ENCODE data around the gene RNF111. TPM values are rescaled to one million over a fixed set of nuclear protein-coding genes. Genes with fewer than 3 reads are reported as not detected.
A peak's percentile ranks its signal among the peaks of the same experiment; 100 is the strongest.
"Not testable (repeated sequence)": the region's sequence is repeated elsewhere in the genome, so short reads cannot be mapped to it uniquely, and the experiment has no call there.

Gene RNF111
- total RNA-seq, 4 donors from 2014 or later = 16.1 to 93.1 (median 25.3) TPM

- no peak for TF ChIP-seq POLR2A (IDR thresholded peaks at IDR 0.05)
- no peak for TF ChIP-seq POLR2AphosphoS5 (IDR thresholded peaks at IDR 0.05)
- TF ChIP-seq EP300 (IDR thresholded peaks at IDR 0.05; ENCODE audit: low read depth) = no peak
- no peak for TF ChIP-seq CTCF (IDR thresholded peaks at IDR 0.05)
- H3K4me1 ChIP-seq = no peaks in the 10 kb centered on the region
- no peak overlapping the region for H3K4me3 ChIP-seq
- no peaks in the 10 kb centered on the region for H3K9me3 ChIP-seq
- DNase-seq = no peak
- H3K36me3 ChIP-seq = no peaks in the 10 kb centered on the region
- 86 to 100% methylated on average over 1 of the region's 1 CpG for WGBS, 2 donors (ENCODE audit: low coverage in 1 of 2)
- intact Hi-C loops (cut with DNase I; ENCODE audit: low total_unique reads) = no loop called here
- H3K27me3 ChIP-seq = no peaks in the 10 kb centered on the region
- in situ Hi-C loops (cut with MboI; ENCODE audit: low pct_ligation_motif_present in 1 of 4, low pct_unique_long_range_greater_than_20kb in 1 of 4, low sequenced_read_pairs in 3 of 4) = no loop called here
- H3K27ac ChIP-seq = no peak overlapping the region
Measured at GRCh38 chr15:59116141-59116540, 128.7 kb downstream of the RNF111 start.

GRCh38 chr15:59116771-59117170 is 129.3 kb downstream of the RNF111 start:
- H3K4me1 ChIP-seq = no peaks in the 10 kb centered on the region
- no peak overlapping the region for H3K4me3 ChIP-seq
- intact Hi-C loops (cut with DNase I; ENCODE audit: low total_unique reads) (no loop called here), in situ Hi-C loops (cut with MboI; ENCODE audit: low pct_ligation_motif_present in 1 of 4, low pct_unique_long_range_greater_than_20kb in 1 of 4, low sequenced_read_pairs in 3 of 4) (no loop called here)
- no peak for TF ChIP-seq CTCF (IDR thresholded peaks at IDR 0.05)
- TF ChIP-seq EP300 (IDR thresholded peaks at IDR 0.05; ENCODE audit: low read depth) = no peak
- no peak for TF ChIP-seq POLR2AphosphoS5 (IDR thresholded peaks at IDR 0.05)
- no peak for TF ChIP-seq POLR2A (IDR thresholded peaks at IDR 0.05)
- no peaks in the 10 kb centered on the region for H3K27me3 ChIP-seq
- DNase-seq = no peak
- H3K36me3 ChIP-seq = no peaks in the 10 kb centered on the region
- H3K27ac ChIP-seq = no peak overlapping the region
- WGBS, 2 donors (ENCODE audit: low coverage in 1 of 2) = 93 to 100% methylated on average over 4 to 6 of the region's 6 CpGs
- no peaks in the 10 kb centered on the region for H3K9me3 ChIP-seq

- 92% methylated on average over 3 to 5 of the region's 5 CpGs for WGBS, 2 donors (ENCODE audit: low coverage in 1 of 2)
- Histone ChIP-seq H3K4me1 (peaks cover 4 to 20% (median 12%) of the 10 kb centered on the region in 4 donors), H3K9me3 (no peaks in the 10 kb centered on the region), H3K27me3 (no peaks in the 10 kb centered on the region), H3K27ac (no peak overlapping the region), H3K36me3 (no peaks in the 10 kb centered on the region), H3K4me3 (no peak overlapping the region)
- intact Hi-C loops (cut with DNase I; ENCODE audit: low total_unique reads) = no loop called here
- DNase-seq = no peak
- no peak for TF ChIP-seq POLR2A (IDR thresholded peaks at IDR 0.05)
- in situ Hi-C loops (cut with MboI; ENCODE audit: low pct_ligation_motif_present in 1 of 4, low pct_unique_long_range_greater_than_20kb in 1 of 4, low sequenced_read_pairs in 3 of 4) = no loop called here
Measured at GRCh38 chr15:59119625-59120024, 132.2 kb downstream of the RNF111 start.

- H3K36me3 ChIP-seq = no peaks in the 10 kb centered on the region
- no peak overlapping the region for H3K27ac ChIP-seq
- WGBS, 2 donors (ENCODE audit: low coverage in 1 of 2) = 90 to 96% methylated on average over 5 of the region's 5 CpGs
- no peaks in the 10 kb centered on the region for H3K9me3 ChIP-seq
- intact Hi-C loops (cut with DNase I; ENCODE audit: low total_unique reads) (no loop called here), in situ Hi-C loops (cut with MboI; ENCODE audit: low pct_ligation_motif_present in 1 of 4, low pct_unique_long_range_greater_than_20kb in 1 of 4, low sequenced_read_pairs in 3 of 4) (no loop called here)
- no peak for DNase-seq
- H3K4me3 ChIP-seq = no peak overlapping the region
- peaks cover 4 to 27% (median 16%) of the 10 kb centered on the region in 4 donors for H3K4me1 ChIP-seq
- TF ChIP-seq CTCF (IDR thresholded peaks at IDR 0.05) (no peak), POLR2A (IDR thresholded peaks at IDR 0.05) (no peak), POLR2AphosphoS5 (IDR thresholded peaks at IDR 0.05) (no peak), EP300 (IDR thresholded peaks at IDR 0.05; ENCODE audit: low read depth) (no peak)
- H3K27me3 ChIP-seq = no peaks in the 10 kb centered on the region
Measured at GRCh38 chr15:59120937-59121336, 133.5 kb downstream of the RNF111 start.

- Histone ChIP-seq H3K36me3 (no peaks in the 10 kb centered on the region), H3K27ac (peak overlapping the region; percentile 67 to 78 (median 76)), H3K9me3 (no peaks in the 10 kb centered on the region), H3K4me1 (peaks cover 4 to 27% (median 16%) of the 10 kb centered on the region in 4 donors), H3K4me3 (no peak overlapping the region), H3K27me3 (no peaks in the 10 kb centered on the region)
- WGBS, 2 donors (ENCODE audit: low coverage in 1 of 2) = 60 to 63% methylated on average over 1 to 2 of the region's 2 CpGs
- TF ChIP-seq EP300 (IDR thresholded peaks at IDR 0.05; ENCODE audit: low read depth) = peak; percentile 59
- TF ChIP-seq CTCF (IDR thresholded peaks at IDR 0.05) = no peak
- peak; percentile 8 for TF ChIP-seq POLR2A (IDR thresholded peaks at IDR 0.05)
- TF ChIP-seq POLR2AphosphoS5 (IDR thresholded peaks at IDR 0.05) = peak in 2 of 3 donors; percentile 73 to 82
- in situ Hi-C loops (cut with MboI; ENCODE audit: low pct_ligation_motif_present in 1 of 4, low pct_unique_long_range_greater_than_20kb in 1 of 4, low sequenced_read_pairs in 3 of 4) (no loop called here), intact Hi-C loops (cut with DNase I; ENCODE audit: low total_unique reads) (no loop called here)
- peak; percentile 76 for DNase-seq
Measured at GRCh38 chr15:59124261-59124660, 136.8 kb downstream of the RNF111 start.

GRCh38 chr15:59125683-59126082 is 138.2 kb downstream of the RNF111 start:
- H3K27me3 ChIP-seq; intact Hi-C loops (cut with DNase I; ENCODE audit: low total_unique reads); H3K27ac ChIP-seq; H3K4me3 ChIP-seq; DNase-seq; in situ Hi-C loops (cut with MboI; ENCODE audit: low pct_ligation_motif_present in 1 of 4, low pct_unique_long_range_greater_than_20kb in 1 of 4, low sequenced_read_pairs in 3 of 4); H3K36me3 ChIP-seq: not testable (repeated sequence)
- H3K4me1 ChIP-seq = peaks cover 4 to 27% (median 16%) of the 10 kb centered on the region in 4 donors
- 96 to 100% methylated on average over 3 to 4 of the region's 4 CpGs for WGBS, 2 donors (ENCODE audit: low coverage in 1 of 2)
- peaks cover 0 to 11% of the 10 kb centered on the region in 2 donors for H3K9me3 ChIP-seq

- Histone ChIP-seq H3K9me3 (peaks cover 0 to 11% of the 10 kb centered on the region in 2 donors), H3K4me1 (peaks cover 4 to 40% (median 25%) of the 10 kb centered on the region in 4 donors)
- 82 to 88% methylated on average over 1 of the region's 1 CpG for WGBS, 2 donors (ENCODE audit: low coverage in 1 of 2)
- H3K36me3 ChIP-seq; H3K27ac ChIP-seq; intact Hi-C loops (cut with DNase I; ENCODE audit: low total_unique reads); H3K4me3 ChIP-seq; DNase-seq; H3K27me3 ChIP-seq; in situ Hi-C loops (cut with MboI; ENCODE audit: low pct_ligation_motif_present in 1 of 4, low pct_unique_long_range_greater_than_20kb in 1 of 4, low sequenced_read_pairs in 3 of 4): not testable (repeated sequence)
Measured at GRCh38 chr15:59127255-59127654, 139.8 kb downstream of the RNF111 start.
